ENCODE measurements around the gene RPUSD1.

The RPUSD1 gene

GRCh38 chr16:818592-818991 is 30.4 kb upstream of the RPUSD1 start:
- DNase-seq (ENCODE audit: low read depth): no peak

- no peak for DNase-seq (ENCODE audit: low read depth)
Observed at GRCh38 chr16:818132-818531, 30.0 kb upstream of the RPUSD1 start.

GRCh38 chr16:817001-817906 is 29.1 kb upstream of the RPUSD1 start:
- no peak for DNase-seq (ENCODE audit: low read depth)

- DNase-seq (ENCODE audit: low read depth): no peak
Observed at GRCh38 chr16:815861-816260, 27.7 kb upstream of the RPUSD1 start.

GRCh38 chr16:814974-815373 is 26.8 kb upstream of the RPUSD1 start:
- peak; percentile 71 for DNase-seq (ENCODE audit: low read depth)

- no peak for DNase-seq (ENCODE audit: low read depth)
Observed at GRCh38 chr16:813916-814412, 25.8 kb upstream of the RPUSD1 start.

- peak; percentile 49 for DNase-seq (ENCODE audit: low read depth)
Observed at GRCh38 chr16:813204-813915, 25.2 kb upstream of the RPUSD1 start.

GRCh38 chr16:808085-808386 is 19.9 kb upstream of the RPUSD1 start:
- DNase-seq (ENCODE audit: low read depth): no peak

- DNase-seq (ENCODE audit: low read depth): peak; percentile 93
Observed at GRCh38 chr16:807347-808084, 19.3 kb upstream of the RPUSD1 start.

- no peak for DNase-seq (ENCODE audit: low read depth)
Observed at GRCh38 chr16:805474-805873, 17.3 kb upstream of the RPUSD1 start.

- no peak for DNase-seq (ENCODE audit: low read depth)
Observed at GRCh38 chr16:804193-805048, 16.2 kb upstream of the RPUSD1 start.

GRCh38 chr16:803754-804080 is 15.5 kb upstream of the RPUSD1 start:
- DNase-seq (ENCODE audit: low read depth): no peak

- DNase-seq (ENCODE audit: low read depth): no peak
Observed at GRCh38 chr16:802914-803753, 15.0 kb upstream of the RPUSD1 start.

GRCh38 chr16:802461-802860 is 14.3 kb upstream of the RPUSD1 start:
- no peak for DNase-seq (ENCODE audit: low read depth)

- DNase-seq (ENCODE audit: low read depth): no peak
Observed at GRCh38 chr16:801584-802363, 13.6 kb upstream of the RPUSD1 start.

GRCh38 chr16:800834-801511 is 12.8 kb upstream of the RPUSD1 start:
- DNase-seq (ENCODE audit: low read depth): peak; percentile 31

GRCh38 chr16:799948-800833 is 12.0 kb upstream of the RPUSD1 start, which contains the start of gene GNG13:
TSS of gene GNG13 (minus strand) at chr16:800734. CDS start at chr16:799077, 1,657 bp downstream.
- DNase-seq (ENCODE audit: low read depth): no peak

All from ELR (cell line).